ENCODE results near the gene CYP20A1.
"Not testable (repeated sequence)": the region's sequence is repeated elsewhere in the genome, so short reads cannot be mapped to it uniquely, and the experiment has no call there.

CYP20A1 gene, protein sequence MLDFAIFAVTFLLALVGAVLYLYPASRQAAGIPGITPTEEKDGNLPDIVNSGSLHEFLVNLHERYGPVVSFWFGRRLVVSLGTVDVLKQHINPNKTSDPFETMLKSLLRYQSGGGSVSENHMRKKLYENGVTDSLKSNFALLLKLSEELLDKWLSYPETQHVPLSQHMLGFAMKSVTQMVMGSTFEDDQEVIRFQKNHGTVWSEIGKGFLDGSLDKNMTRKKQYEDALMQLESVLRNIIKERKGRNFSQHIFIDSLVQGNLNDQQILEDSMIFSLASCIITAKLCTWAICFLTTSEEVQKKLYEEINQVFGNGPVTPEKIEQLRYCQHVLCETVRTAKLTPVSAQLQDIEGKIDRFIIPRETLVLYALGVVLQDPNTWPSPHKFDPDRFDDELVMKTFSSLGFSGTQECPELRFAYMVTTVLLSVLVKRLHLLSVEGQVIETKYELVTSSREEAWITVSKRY

DNA sequence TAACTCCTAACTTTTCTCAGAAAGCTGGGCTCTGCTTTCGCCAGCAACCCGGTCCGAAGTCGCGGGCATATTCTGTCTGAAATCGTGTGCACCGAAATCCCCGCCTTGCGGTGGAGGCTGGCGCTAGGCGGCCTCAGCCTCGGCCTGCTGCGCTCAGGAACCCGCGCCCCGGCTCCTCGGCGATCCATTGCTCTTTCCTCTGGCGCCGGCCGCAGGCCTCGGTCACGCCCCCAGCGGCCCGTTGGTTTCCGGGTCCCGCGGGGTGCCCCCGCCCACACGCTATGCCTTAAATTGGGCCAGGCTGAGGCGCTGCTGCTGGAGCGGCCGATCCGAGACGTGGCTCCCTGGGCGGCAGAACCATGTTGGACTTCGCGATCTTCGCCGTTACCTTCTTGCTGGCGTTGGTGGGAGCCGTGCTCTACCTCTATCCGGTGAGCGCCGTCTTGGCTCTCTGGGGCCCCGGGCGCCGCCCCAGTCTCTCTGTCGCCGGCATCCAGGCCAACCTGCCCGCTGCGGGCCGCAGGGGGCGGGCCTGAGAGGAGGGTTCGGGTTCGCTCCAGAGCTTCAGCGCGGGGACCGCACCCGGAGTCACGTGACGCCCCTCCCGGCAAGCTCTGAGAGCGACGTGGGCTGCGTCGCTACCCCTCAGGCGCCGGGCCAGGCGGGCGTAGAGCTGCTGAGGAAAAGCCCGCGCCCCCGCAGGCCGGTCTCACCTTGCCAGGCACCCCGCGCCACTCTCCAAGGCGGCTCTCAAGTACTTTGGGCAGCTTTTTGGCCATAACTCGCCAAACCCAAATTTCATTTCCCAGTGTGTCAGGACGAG lies at the start of gene CYP20A1:
TSS of gene CYP20A1 (plus strand) at position 315 of the 823 bp plus-strand sequence. CDS start at position 360, 45 bp downstream.
- peak; percentile 97 for DNase-seq (ENCODE audit: low spot score)

DNA sequence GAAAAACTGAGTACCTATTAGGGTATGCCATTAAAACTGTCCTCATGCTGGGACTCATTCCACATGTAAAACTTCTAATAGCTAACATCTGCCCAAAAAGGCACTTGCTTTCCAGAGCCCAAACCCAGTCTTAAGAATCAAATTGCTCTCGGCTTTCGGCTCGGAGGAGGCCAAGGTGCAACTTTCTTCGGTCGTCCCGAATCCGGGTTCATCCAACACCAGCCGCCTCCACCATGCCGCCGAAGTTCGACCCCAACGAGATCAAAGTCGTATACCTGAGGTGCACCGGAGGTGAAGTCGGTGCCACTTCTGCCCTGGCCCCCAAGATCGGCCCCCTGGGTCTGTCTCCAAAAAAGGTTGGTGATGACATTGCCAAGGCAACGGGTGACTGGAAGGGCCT lies 48.3 kb upstream of the CYP20A1 start:
- not testable (repeated sequence) for DNase-seq (ENCODE audit: low spot score)

DNA sequence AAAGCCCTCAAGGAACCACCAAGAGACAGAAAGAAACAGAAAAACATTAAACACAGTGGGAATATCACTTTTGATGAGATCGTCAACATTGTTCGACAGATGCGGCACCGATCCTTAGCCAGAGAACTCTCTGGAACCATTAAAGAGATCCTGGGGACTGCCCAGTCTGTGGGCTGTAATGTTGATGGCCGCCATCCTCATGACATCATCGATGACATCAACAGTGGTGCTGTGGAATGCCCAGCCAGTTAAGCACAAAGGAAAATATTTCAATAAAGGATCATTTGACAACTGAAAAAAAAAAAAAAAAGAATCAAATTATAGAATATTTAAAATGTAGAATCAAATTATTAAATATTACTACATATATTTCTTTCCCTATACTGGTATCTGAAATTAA lies 47.8 kb upstream of the CYP20A1 start:
- not testable (repeated sequence) for DNase-seq (ENCODE audit: low spot score)

DNA sequence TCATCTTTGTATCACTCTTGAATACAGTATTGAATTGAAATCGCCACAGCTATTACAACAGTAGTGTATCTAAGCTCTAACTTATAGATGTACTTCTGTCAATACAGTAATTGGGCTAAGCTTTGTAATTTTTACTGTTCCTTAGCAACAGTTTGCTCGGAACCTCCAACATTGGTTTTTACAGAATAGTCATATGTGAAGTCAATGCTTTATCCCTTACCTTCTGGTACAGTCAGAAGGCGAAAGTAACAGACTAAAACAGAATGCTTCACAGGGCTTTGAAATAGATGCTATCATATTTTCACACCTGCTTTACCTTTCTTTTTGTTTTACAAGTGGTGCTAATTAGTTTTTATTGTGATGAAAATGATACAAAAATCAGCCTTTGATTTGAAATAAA lies 46.9 kb upstream of the CYP20A1 start:
- DNase-seq (ENCODE audit: low spot score) = no peak

DNA sequence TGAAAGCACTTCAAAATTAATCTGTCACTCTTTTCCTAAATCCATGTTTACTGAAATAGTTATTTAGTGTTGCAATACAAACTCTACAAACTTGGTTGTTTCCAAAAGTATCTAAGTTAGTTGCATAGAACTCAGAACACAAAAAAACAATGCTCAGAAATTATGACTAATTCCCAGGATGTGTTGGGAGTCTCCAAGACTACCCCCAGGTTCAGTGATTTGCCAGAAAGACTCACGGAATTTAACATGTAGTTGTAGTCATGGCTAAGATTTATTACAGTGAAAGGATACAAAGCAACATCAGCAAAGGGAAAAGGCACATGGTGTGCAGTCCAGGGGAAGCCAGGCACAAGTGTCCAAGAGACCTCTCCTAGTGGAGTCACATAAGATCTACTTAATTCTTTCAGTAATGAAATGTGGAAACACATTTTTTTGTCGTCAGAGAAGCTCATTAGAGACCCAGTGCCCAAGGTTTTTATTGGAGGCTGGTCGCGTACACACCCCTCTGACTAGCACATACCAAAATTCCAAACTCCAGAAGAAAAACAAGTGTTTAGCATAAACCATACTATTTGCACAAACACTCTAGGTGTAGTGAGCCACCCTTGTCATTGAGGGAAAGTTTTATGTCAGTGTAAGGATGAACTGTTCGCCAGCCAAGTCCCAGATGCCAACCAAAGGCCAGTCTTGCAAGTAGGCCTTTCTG lies 43.3 kb upstream of the CYP20A1 start:
- DNase-seq (ENCODE audit: low spot score) = no peak

DNA sequence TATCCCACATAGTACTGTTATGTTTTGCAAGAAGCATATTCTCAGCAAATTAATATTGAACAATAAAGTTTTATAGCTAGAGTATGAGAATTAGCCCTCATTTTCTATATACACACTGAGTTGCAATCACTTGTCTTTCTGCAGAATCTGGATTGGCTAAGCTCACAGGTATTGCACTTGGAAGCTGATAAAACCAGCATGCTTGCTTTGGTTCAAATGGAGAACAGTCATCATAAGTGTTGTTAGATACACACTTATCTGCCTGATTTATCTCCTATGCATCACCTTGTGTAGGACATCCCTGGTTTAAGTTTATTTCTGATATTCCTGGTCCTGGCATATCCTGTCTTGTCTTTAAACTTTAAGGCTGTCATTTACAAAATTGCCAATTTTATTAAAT lies 38.0 kb upstream of the CYP20A1 start:
- DNase-seq (ENCODE audit: low spot score) = no peak

DNA sequence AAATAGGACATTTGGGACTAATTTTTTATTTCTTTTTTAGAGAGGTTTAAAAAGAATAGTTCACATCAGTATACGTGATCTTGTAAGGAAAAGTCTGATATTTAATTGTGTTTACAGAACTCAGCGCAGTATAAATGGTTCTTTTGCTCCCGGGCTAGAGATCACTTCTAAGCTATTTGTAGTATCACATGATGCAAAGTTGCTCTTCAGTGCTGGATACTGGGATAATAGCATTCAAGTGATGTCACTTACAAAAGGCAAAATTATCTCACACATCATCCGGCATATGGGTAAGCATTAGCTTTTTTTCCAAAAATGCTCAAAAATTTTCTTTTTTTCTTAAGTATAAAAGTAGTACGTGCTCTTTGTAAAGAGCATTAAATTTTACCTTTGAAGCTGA lies 37.4 kb upstream of the CYP20A1 start:
- no peak for DNase-seq (ENCODE audit: low spot score)

DNA sequence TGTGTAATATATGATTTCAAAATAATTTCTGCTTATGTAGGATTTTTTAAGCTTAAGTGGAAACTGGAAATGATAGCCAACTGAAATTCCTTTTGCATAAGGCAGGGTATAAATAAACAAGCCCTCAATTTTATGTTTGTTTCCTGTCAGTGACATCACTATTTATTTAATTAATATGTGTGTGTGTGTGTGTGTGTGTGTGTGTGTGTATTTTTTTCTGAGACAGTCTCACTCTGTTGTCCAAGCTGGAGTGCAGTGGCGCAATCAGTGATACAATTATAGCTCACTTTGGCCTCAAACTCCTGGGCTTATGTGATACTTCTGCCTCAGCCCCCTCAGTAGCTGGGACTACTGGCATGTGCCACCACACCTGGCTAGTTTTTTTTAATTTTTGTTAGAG lies 29.3 kb upstream of the CYP20A1 start:
- DNase-seq (ENCODE audit: low spot score) = no peak

DNA sequence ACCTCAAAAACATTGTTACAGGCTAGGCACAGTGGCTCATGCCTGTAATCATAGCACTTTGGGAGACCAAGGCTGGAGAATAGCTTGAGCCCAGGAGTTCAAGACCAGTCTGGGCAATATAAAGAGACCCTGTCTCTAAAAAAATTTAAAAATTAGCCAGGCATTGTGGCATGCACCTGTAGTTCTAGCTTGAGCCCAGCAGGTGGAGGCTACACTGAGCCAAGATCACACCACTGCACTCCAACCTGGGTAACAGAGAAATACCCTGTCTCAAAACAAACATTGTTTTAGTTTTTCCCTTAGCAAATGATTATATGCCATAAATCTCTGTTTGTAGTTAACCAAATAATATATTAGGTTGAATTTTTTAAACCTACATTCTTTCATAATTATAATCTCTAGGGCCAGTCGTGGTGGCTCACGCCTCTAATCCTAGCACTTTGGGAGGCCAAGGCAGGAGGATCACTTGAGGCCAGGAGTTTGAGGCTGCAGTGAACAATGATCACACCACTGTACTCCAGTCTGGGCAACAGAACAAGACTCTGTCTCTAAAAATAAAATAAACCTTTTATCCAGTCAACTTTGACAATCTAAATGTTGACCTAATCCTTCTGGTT lies 13.3 kb upstream of the CYP20A1 start:
- DNase-seq (ENCODE audit: low spot score) = peak; percentile 40

DNA sequence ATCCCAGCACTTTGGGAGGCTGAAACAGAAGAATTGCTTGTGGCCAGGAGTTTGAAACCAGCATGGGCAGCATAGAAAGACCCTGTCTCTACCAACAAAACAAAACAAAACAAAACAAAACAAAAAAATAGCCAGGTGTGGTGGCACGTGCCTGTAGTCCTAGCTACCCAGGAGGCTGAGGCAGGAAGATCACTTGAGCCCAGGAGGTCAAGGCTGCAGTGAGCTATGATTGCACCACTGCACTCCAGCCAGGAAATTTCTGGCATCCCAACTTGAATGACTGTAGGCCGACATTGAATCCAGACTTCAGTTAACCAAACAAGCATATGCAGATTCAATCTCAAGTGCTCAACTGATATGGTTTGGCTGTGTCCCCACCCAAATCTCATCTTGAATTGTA lies 9.1 kb upstream of the CYP20A1 start:
- not testable (repeated sequence) for DNase-seq (ENCODE audit: low spot score)

DNA sequence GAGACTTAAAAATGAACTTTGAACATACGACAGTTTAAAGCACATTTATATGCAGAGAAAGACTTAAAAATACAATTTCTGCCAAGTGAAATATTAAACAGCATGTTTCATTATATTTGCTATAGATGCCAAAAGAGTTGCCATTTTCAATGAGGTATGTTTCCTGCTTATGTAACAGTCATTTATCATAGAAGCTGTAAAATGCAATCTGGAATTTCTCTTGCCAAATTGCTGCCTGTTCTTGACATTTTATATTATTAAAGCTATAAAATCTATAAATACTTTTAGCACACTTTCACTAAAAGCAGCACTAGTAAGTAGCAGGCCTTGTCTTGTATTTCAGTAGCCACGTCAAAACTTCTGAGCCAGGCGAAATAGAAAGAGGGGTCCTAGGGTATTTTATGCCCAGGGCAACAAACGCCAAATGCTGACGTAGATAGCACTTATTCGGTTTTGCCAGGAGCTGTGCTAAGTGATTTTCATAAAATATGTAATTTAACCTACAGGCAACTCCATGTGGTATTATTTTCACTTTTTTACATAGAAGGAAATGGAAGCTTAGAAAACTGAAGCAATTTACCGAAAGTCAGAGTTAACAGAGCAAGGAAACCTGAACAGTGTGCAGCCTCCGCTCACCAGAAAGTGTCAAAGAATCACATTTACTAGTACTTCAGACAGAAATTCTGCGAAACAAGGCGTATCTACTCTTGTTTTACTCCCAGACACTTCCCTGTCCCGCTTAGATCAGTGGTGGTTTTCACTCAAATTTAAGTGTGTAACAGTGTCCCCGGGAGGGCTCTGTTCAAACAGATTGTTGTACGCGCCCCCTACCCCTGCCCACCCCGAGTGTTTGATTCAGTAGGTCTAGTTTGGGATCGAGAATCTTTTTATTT lies 1.2 kb upstream of the CYP20A1 start:
- DNase-seq (ENCODE audit: low spot score) = no peak

DNA sequence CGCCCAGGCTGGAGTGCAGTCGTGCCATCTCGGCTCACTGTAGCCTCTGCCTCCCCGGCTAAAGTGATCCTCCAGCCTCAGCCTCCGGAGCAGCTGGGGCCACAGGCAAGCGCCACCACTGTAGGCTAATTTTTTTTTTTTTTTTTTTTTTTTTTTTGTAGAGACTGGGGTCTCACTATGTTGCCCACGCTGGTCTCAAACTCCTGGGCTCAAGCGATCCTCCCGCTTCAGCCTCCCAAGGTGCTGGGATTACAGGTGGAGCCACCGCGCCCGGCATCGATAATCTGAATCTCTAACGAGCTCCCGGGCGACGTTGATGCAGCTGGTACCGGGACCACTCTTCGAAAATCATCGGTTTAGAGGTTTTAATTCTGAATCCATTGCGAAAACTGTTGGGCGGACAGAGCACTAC lies 520 bp upstream of the CYP20A1 start:
- no peak for DNase-seq (ENCODE audit: low spot score)

DNA sequence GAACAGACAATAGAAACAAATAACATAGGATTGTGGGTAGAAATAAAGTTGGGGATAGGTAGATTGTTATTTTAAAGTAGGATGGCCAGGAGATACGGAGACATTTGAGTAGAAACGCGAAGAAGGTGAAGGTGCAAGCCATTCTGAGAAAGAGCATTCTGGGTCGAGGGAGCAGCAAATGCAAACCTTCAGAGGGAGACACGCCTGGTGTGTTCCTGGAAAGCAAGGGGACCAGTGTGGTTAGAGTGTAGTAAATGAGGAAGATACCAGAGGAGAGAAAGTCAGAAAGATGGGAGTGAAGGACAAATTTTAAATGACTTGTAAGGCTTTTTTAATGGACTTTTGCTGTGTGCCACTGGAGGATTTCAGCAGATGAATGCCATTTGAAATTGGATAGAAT lies 1.7 kb downstream of the CYP20A1 start:
- no peak for DNase-seq (ENCODE audit: low spot score)

DNA sequence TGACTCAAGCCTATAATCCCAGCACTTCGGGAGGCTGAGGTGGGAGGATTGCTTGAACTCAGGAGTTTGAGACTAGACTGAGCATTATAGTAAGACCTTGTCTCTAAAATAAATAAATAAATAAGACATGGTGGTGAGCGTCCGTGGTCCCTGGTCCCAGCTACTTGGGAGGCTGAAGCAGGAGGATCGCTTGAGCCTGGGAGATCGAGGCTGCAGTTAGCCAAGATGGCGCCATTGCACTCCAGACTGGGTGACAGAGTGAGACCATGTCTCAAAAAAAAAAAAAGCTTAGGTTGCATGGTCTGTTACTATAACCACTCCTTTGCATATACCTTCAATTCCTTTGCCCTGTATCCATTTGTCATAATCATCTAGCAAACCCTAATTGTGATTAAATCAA lies 3.7 kb downstream of the CYP20A1 start:
- no peak for DNase-seq (ENCODE audit: low spot score)

DNA sequence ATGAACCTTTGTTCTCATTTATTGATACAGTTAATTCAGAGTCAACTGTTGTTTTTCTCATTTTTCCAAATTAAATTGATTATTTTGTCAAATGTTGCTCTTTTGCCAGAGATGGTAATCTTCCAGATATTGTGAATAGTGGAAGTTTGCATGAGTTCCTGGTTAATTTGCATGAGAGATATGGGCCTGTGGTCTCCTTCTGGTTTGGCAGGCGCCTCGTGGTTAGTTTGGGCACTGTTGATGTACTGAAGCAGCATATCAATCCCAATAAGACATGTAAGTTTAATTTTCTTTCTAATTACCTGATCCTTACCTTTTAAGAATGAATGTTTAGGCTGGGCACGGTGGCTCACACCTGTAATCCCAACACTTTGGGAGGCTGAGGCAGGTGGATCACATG lies 7.8 kb downstream of the CYP20A1 start:
- no peak for DNase-seq (ENCODE audit: low spot score)

DNA sequence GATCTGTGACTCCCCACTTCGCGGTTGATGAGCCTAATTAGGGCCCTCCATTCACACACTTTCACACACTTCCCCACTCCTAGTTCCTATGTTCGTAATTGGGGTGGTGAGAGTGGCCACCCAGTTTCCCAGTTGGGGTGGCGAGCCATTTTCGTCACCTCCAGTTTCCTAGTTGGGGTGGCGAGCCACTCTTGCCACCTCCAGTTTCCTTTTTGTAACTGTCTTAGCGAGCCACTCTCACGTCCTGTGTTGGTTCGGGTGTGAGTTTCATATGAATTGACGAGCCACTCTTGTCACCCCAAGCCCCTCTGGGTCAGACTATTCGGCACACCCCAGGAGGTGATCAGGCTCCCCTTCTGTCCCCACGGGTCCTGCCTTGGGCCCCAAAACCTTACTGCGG lies 14.0 kb downstream of the CYP20A1 start:
- DNase-seq (ENCODE audit: low spot score) = no peak

DNA sequence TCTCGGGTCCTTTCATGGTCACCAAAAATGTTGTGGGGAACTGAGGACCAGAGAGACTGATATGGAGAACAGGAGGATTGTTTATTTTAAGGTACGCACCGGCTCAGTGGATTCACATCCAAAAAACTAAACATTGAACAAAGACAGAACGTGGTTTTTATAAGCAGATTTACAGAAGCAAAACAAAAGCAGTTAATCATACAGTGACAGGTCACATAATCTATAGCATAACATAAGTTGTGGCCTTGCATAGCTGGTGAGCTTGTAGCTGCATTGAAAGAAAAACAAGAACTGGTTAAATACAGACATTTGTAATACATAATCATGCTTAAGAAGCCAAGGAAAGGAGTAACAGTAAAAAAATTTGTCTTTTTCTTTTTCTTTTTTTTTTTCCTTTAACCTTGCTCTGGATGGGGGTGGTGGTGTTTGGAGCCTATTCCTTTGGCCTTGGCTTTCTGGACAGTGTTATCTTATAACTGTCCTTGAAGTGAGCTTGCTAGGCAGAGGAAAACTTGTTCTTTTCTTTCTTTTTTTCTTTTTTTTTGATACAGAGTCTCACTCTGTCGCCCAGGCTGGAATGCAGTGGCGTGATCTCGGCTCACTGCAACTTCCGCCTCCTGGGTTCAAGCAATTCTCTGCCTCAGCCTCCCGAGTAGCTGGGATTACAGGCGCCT lies 14.7 kb downstream of the CYP20A1 start:
- not testable (repeated sequence) for DNase-seq (ENCODE audit: low spot score)

DNA sequence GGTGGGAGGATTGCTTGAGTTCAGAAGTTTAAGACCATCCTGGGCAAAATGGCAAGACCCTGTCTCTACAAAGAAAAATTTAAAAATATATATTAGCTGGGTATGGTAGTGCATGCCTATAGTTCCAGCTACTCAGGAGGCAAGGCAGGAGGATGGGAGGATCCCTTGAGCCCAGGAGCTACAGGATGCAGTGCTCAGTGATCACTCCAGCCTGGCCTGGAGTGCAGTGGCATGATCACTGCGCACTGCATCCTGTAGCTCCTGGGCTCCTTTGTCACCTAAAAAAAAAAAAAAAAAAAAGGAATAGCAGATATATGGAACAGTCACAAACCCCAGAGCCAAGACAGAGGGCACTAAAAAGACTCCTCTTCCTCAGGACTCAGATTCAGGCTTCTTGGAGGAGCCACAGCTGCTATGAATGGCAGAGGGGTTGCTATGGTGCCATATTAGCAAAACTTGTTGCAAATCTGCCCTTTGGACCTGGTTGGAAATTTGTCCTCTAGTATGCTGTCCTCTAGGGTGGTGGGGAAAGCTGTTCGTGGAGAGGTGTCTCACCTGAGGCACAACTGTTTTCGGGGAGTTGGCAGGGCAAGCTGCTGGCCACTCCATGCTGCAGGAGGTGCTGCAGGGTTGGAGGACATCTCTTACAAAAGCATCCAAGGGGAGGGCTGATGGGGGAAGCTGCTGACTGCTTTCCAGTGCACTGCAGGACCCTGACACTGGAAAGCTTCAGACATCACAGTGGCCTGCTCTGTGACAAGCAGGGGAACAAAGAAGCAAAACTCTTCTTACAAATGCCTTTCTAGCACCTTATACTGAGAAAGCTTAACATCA lies 22.7 kb downstream of the CYP20A1 start:
- no peak for DNase-seq (ENCODE audit: low spot score)

DNA sequence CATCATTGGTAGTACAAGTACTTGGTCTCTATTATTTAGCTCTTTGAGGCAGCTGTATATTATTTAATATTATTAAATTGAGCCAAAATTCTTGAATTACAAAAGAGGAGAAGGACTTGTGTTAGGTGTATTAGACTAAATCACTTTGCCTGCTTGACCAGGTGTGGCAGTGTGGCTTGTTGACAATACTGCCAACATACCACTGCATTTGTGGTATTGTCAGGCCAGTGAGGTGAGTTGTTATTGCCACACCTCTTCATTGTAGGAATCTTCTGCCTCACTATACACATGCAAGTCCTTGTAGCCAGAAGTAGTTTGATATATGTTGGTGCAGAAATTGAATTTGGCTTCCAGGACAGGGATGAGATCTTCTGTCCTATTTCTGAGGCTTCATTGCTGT lies 40.5 kb downstream of the CYP20A1 start:
- DNase-seq (ENCODE audit: low spot score) = no peak

Measured in CD4-positive, alpha-beta T cell treated with Interleukin-2 at 100 ng/mL for 4 hours (primary cell).